GM23338 (cell line): ENCODE measurements around the gene DGKD. TPM values are rescaled to one million over a fixed set of nuclear protein-coding genes. Genes with fewer than 3 reads are reported as not detected.

ENCODE experiments used
- ATAC-seq: fragments of 200-7000 bp; cut with Tn5 transposase; 3 replicates; pipeline ENCODE4 v1.9.1; 2020
- DNase-seq: peaks from one replicate; pipeline ENCODE4 v3.0.0-alpha.2; 2015; ENCODE audit warnings: low spot score
- H2AFZ ChIP-seq: fragments of 200-600 bp; sonication (generic); 2 replicates; pipeline ENCODE4 v1.8.0; 2016; ENCODE audit warnings: antibody characterized with exemption, mild to moderate bottlenecking, moderate library complexity
- H3F3A ChIP-seq: fragments of 200-600 bp; sonication (generic); replicated peaks from 2 replicates; pipeline ENCODE4 v1.8.0; 2017; ENCODE audit warnings: antibody characterized with exemption, mixed run types, low read depth
- H3K27ac ChIP-seq: fragments of 200-600 bp; sonication (generic); 2 replicates; pipeline ENCODE4 v1.6.1; 2016; ENCODE audit warnings: low read depth
- H3K27me3 ChIP-seq: fragments of 200-600 bp; sonication (generic); 2 replicates; pipeline ENCODE4 v1.8.0; 2016; ENCODE audit warnings: mild to moderate bottlenecking, mixed run types, moderate library complexity; ENCODE audit not compliant: insufficient read depth
- H3K36me3 ChIP-seq: fragments of 200-600 bp; sonication (generic); 2 replicates; pipeline ENCODE4 v1.8.0; 2016; ENCODE audit warnings: mild to moderate bottlenecking; ENCODE audit not compliant: insufficient read depth
- H3K4me1 ChIP-seq: fragments of 200-600 bp; sonication (generic); 2 replicates; pipeline ENCODE4 v1.8.0; 2016; ENCODE audit warnings: mild to moderate bottlenecking, moderate library complexity; ENCODE audit not compliant: insufficient read depth
- H3K4me2 ChIP-seq: fragments of 200-600 bp; sonication (generic); 2 replicates; pipeline ENCODE4 v1.7.1; 2017; ENCODE audit warnings: mixed run types
- H3K4me3 ChIP-seq: fragments of 200-600 bp; sonication (generic); 2 replicates; pipeline ENCODE4 v1.6.1; 2016; ENCODE audit warnings: mixed run types
- H3K79me2 ChIP-seq: fragments of 200-600 bp; sonication (generic); replicated peaks from 2 replicates; pipeline ENCODE4 v1.8.0; 2017; ENCODE audit warnings: mild to moderate bottlenecking; ENCODE audit not compliant: insufficient read depth
- H3K9me2 ChIP-seq: fragments of 200-600 bp; sonication (generic); 2 replicates; pipeline ENCODE4 v1.8.0; 2017; ENCODE audit not compliant: insufficient read depth
- H4K20me1 ChIP-seq: fragments of 200-600 bp; sonication (generic); replicated peaks from 2 replicates; pipeline ENCODE4 v1.8.0; 2017; ENCODE audit warnings: mild to moderate bottlenecking; ENCODE audit not compliant: insufficient read depth
- H3K27ac Mint-ChIP-seq: 2 replicates; pipeline ENCODE4 v1.8.0; 2020; ENCODE audit warnings: inconsistent platforms, mild to moderate bottlenecking, moderate library complexity, mixed read lengths
- H3K27me3 Mint-ChIP-seq: 3 replicates; pipeline ENCODE4 v1.8.0; 2022; ENCODE audit warnings: low read depth, mild to moderate bottlenecking, moderate library complexity, mixed read lengths, inconsistent platforms; ENCODE audit not compliant: insufficient read depth, poor library complexity
- H3K36me3 Mint-ChIP-seq: 3 replicates; pipeline ENCODE4 v1.8.0; 2021; ENCODE audit warnings: low read depth, mild to moderate bottlenecking, inconsistent platforms, moderate library complexity, mixed read lengths
- H3K4me1 Mint-ChIP-seq: 3 replicates; pipeline ENCODE4 v1.8.0; 2020; ENCODE audit warnings: mild to moderate bottlenecking, inconsistent platforms, mixed read lengths
- H3K4me3 Mint-ChIP-seq: 3 replicates; pipeline ENCODE4 v1.8.0; 2021; ENCODE audit warnings: moderate library complexity, mild to moderate bottlenecking, inconsistent platforms, mixed read lengths
- H3K9me3 Mint-ChIP-seq: 3 replicates; pipeline ENCODE4 v1.8.0; 2020; ENCODE audit warnings: moderate library complexity, mild to moderate bottlenecking, inconsistent platforms, mixed read lengths
- CREB1 ChIP-seq: fragments of 250-450 bp; sonication (Bioruptor Pico); IDR thresholded peaks from 2 replicates; pipeline ENCODE4 v1.5.0; 2020; ENCODE audit warnings: low read depth, mild to moderate bottlenecking, moderate library complexity
- CTCF ChIP-seq, 2 experiments: fragments of 200-600 bp in 1 of 2; sonication (generic) in 1 of 2; conservative IDR thresholded peaks; 2 replicates each; pipeline versions ENCODE4 v1.5.1 to v1.6.1; 2016 to 2017; ENCODE audit warnings: antibody characterized with exemption in 2 of 2, low read depth in 2 of 2, mild to moderate bottlenecking in 2 of 2, moderate library complexity in 1 of 2
- EZH2 ChIP-seq: fragments of 200-600 bp; sonication (generic); IDR thresholded peaks from one replicate; pipeline ENCODE4 v1.8.0; 2017; ENCODE audit warnings: antibody characterized with exemption, mild to moderate bottlenecking, low read depth; ENCODE audit not compliant: unreplicated experiment
- EZH2phosphoT487 ChIP-seq: fragments of 200-600 bp; sonication (generic); IDR thresholded peaks from one replicate; pipeline ENCODE4 v1.8.1; 2018; ENCODE audit warnings: antibody characterized with exemption; ENCODE audit not compliant: unreplicated experiment
- JUNB ChIP-seq: IDR thresholded peaks from one replicate; pipeline ENCODE4 v1.6.1; 2016; ENCODE audit warnings: antibody characterized with exemption; ENCODE audit not compliant: unreplicated experiment
- STAT1 ChIP-seq: IDR thresholded peaks from one replicate; pipeline ENCODE4 v1.6.1; 2016; ENCODE audit warnings: antibody characterized with exemption; ENCODE audit not compliant: unreplicated experiment
- ZNF331 ChIP-seq: fragments of 250-450 bp; sonication (Bioruptor Pico); IDR thresholded peaks from 2 replicates; pipeline ENCODE4 v1.5.0; 2020; ENCODE audit warnings: low read depth, mild to moderate bottlenecking, moderate library complexity
- polyA plus RNA-seq: library from polyadenylated mRNA; unstranded; fragments of >200 nt; fragmentation: Nextera tagmentation; extraction: Ambion mirVana; gene quantifications from 2 replicates; pipeline ENCODE4 v1.2.1, GENCODE V29; 2016
- total RNA-seq: library from RNA; depleted of rRNA; stranded (reverse); fragments of >200 nt; shearing (Covaris generic); gene quantifications from 2 replicates; pipeline ENCODE4 v1.2.3, GENCODE V29; 2014
- TF ChIP-seq, protein P1 (sequence below): IDR thresholded peaks from 2 replicates; pipeline ENCODE4 v1.6.1; 2016; ENCODE audit warnings: antibody characterized with exemption
- TF ChIP-seq, protein P2 (sequence below): fragments of 250-450 bp; sonication (Bioruptor Pico); IDR thresholded peaks from 2 replicates; pipeline ENCODE4 v1.5.0; 2020; ENCODE audit warnings: mild to moderate bottlenecking, moderate library complexity

DGKD gene
- total and polyA plus RNA-seq, 2 experiments from 2014 or later = 11.1 to 23.4 TPM

DNA sequence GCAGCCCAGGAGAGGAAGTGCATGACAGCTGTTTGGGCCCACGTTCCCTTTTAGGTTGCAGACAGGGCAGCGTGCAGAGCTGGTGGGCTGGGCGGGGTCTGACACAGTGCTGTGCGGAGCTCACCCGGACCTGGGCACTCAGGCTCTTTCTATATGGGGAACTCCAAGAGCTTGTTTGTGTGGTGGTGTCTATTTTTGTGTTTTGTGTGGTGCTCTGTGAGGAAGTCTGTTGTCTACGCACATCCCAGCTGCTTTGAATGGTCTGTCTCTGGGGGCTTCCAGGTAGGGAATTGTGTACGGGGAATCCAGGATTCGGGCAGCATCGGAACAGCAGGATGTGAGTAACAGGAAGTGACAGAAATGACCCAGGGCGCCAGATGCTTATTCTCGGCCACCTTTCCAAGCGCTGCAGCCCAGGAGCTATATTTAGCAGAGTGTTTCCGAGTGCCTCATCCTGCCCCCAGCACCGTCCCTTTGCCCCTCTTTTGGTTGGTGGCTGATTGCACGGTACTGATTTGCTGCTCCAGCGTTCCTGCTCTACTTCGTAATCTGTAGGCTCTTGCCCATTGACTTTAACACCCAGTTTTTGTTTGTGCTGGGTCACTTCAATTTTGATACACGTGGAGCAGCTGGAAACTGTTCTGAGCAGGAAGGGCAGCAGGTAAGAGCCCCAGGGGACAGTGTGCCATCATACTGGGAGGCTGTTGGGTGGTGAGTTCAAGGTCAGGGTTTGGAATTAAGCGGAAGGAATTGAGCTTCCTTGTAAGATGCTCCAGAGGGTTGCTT lies 64.7 kb downstream of the DGKD start:
- ATAC-seq (no peak), DNase-seq (no peak)
- Mint-ChIP-seq H3K4me3 (no peak overlapping the region), H3K27ac (peak overlapping the region; percentile 67; the same call in 1 of the 2 replicates), H3K27me3 (peaks cover 10% of the 10 kb centered on the region), H3K36me3 (0 out of 3 replicates have a peak, but pooled peaks cover 1% of the 10 kb centered on the region), H3K9me3 (no peaks in the 10 kb centered on the region; the same call in 2 of the 3 replicates), H3K4me1 (peaks cover 49% of the 10 kb centered on the region)
- Histone ChIP-seq H3K9me2 (no peaks in the 10 kb centered on the region), H2AFZ (no peak overlapping the region), H3K36me3 (no peaks in the 10 kb centered on the region), H3K27ac (peak overlapping the region; percentile 55; the same call in 1 of the 2 replicates), H3K4me1 (peaks cover 17% of the 10 kb centered on the region), H3F3A (no peaks in the 10 kb centered on the region), H3K4me3 (no peak overlapping the region), H3K27me3 (no peaks in the 10 kb centered on the region), H4K20me1 (peaks cover 5% of the 10 kb centered on the region; the same call in 1 of the 2 replicates), H3K4me2 (no peak overlapping the region), H3K79me2 (peaks cover 26% of the 10 kb centered on the region)
- no peak for TF ChIP-seq JUNB
- TF ChIP-seq, protein P1, sequence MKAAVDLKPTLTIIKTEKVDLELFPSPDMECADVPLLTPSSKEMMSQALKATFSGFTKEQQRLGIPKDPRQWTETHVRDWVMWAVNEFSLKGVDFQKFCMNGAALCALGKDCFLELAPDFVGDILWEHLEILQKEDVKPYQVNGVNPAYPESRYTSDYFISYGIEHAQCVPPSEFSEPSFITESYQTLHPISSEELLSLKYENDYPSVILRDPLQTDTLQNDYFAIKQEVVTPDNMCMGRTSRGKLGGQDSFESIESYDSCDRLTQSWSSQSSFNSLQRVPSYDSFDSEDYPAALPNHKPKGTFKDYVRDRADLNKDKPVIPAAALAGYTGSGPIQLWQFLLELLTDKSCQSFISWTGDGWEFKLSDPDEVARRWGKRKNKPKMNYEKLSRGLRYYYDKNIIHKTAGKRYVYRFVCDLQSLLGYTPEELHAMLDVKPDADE = no peak
- no peak for TF ChIP-seq EZH2
- no peak for TF ChIP-seq CTCF (conservative IDR thresholded peaks at IDR 0.05; ENCODE audit: low read depth in 2 of 2)
- TF ChIP-seq ZNF331 (CRISPR knock-in tag) = no peak

DNA sequence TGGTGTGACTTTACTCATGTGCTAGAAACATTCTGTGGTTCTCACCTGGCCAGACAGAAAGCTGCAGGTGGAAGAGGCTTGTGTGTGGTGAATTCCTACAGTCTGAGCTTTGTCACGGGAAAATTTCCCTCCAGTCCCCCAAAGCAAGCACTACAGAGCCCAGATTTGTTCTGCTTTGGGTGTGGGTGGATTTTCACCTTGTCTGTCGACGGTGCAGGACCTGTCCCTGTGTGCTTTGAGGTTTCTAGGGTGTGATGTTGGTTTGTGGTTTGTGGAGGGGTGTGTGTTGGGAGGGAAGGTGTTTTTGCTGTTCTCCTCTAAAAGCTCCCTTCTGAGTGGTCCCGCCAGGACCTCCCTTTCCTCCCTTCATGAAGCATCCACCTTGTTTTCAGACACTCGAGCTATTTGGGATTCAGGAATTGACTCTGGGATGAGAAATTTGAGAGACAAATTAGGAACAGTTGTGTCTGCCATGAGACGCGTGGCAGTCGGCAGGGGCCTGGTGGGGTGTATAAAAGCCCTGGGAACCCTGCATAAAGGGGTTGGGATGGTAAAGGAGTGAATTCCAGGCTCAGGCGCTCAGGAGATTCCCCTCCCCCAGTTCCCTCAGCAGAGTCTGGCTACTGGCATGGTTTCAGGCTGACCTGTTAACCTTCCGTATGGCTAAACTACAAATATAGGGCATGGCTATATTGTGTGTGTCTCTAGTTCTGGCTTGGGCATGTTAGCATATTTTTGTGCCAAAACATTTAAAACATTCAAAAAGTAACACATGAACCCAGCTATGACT lies 65.5 kb downstream of the DGKD start:
- peaks cover 26% of the 10 kb centered on the region for H3K79me2 ChIP-seq
- 0 out of 3 replicates have a peak, but pooled peaks cover 5% of the 10 kb centered on the region for H3K36me3 Mint-ChIP-seq
- H3K4me1 ChIP-seq = peaks cover 17% of the 10 kb centered on the region
- H3K27ac ChIP-seq = peak overlapping the region; percentile 35; the same call in 1 of the 2 replicates
- no peak overlapping the region for H3K4me3 ChIP-seq
- H3K4me2 ChIP-seq = peak overlapping the region; percentile 64
- H3F3A ChIP-seq = no peaks in the 10 kb centered on the region
- H3K27me3 Mint-ChIP-seq = peaks cover 10% of the 10 kb centered on the region
- H3K9me3 Mint-ChIP-seq = no peaks in the 10 kb centered on the region; the same call in 2 of the 3 replicates
- ATAC-seq (peak; percentile 89), DNase-seq (peak; percentile 68)
- H4K20me1 ChIP-seq = peaks cover 5% of the 10 kb centered on the region; the same call in 1 of the 2 replicates
- no peaks in the 10 kb centered on the region for H3K36me3 ChIP-seq
- H2AFZ ChIP-seq = no peak overlapping the region
- no peak overlapping the region for H3K4me3 Mint-ChIP-seq
- peak overlapping the region; percentile 85 for H3K27ac Mint-ChIP-seq
- no peaks in the 10 kb centered on the region for H3K9me2 ChIP-seq
- no peaks in the 10 kb centered on the region for H3K27me3 ChIP-seq
- peaks cover 49% of the 10 kb centered on the region for H3K4me1 Mint-ChIP-seq
- TF ChIP-seq ZNF331 (CRISPR knock-in tag) (no peak), CREB1 (CRISPR knock-in tag) (no peak), STAT1 (no peak), EZH2phosphoT487 (no peak), EZH2 (no peak)
- TF ChIP-seq, protein P2, sequence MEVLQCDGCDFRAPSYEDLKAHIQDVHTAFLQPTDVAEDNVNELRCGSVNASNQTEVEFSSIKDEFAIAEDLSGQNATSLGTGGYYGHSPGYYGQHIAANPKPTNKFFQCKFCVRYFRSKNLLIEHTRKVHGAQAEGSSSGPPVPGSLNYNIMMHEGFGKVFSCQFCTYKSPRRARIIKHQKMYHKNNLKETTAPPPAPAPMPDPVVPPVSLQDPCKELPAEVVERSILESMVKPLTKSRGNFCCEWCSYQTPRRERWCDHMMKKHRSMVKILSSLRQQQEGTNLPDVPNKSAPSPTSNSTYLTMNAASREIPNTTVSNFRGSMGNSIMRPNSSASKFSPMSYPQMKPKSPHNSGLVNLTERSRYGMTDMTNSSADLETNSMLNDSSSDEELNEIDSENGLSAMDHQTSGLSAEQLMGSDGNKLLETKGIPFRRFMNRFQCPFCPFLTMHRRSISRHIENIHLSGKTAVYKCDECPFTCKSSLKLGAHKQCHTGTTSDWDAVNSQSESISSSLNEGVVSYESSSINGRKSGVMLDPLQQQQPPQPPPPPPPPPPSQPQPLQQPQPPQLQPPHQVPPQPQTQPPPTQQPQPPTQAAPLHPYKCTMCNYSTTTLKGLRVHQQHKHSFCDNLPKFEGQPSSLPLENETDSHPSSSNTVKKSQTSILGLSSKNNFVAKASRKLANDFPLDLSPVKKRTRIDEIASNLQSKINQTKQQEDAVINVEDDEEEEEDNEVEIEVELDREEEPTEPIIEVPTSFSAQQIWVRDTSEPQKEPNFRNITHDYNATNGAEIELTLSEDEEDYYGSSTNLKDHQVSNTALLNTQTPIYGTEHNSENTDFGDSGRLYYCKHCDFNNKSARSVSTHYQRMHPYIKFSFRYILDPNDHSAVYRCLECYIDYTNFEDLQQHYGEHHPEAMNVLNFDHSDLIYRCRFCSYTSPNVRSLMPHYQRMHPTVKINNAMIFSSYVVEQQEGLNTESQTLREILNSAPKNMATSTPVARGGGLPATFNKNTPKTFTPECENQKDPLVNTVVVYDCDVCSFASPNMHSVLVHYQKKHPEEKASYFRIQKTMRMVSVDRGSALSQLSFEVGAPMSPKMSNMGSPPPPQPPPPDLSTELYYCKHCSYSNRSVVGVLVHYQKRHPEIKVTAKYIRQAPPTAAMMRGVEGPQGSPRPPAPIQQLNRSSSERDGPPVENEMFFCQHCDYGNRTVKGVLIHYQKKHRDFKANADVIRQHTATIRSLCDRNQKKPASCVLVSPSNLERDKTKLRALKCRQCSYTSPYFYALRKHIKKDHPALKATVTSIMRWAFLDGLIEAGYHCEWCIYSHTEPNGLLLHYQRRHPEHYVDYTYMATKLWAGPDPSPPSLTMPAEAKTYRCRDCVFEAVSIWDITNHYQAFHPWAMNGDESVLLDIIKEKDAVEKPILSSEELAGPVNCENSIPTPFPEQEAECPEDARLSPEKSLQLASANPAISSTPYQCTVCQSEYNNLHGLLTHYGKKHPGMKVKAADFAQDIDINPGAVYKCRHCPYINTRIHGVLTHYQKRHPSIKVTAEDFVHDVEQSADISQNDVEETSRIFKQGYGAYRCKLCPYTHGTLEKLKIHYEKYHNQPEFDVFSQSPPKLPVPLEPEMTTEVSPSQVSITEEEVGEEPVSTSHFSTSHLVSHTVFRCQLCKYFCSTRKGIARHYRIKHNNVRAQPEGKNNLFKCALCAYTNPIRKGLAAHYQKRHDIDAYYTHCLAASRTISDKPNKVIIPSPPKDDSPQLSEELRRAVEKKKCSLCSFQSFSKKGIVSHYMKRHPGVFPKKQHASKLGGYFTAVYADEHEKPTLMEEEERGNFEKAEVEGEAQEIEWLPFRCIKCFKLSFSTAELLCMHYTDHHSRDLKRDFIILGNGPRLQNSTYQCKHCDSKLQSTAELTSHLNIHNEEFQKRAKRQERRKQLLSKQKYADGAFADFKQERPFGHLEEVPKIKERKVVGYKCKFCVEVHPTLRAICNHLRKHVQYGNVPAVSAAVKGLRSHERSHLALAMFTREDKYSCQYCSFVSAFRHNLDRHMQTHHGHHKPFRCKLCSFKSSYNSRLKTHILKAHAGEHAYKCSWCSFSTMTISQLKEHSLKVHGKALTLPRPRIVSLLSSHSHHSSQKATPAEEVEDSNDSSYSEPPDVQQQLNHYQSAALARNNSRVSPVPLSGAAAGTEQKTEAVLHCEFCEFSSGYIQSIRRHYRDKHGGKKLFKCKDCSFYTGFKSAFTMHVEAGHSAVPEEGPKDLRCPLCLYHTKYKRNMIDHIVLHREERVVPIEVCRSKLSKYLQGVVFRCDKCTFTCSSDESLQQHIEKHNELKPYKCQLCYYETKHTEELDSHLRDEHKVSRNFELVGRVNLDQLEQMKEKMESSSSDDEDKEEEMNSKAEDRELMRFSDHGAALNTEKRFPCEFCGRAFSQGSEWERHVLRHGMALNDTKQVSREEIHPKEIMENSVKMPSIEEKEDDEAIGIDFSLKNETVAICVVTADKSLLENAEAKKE (CRISPR knock-in tag) = 0 out of 2 replicates have a peak, but pooled peaks have one; percentile 8
